A549 (cell line): Measurements from ENCODE around the gene AP5B1.

Source experiments
- CBX2 ChIP-seq: fragments of 200-600 bp; sonication (generic); IDR thresholded peaks from 2 replicates; pipeline ENCODE4 v1.6.1; 2016; ENCODE audit warnings: low read depth, mild to moderate bottlenecking, borderline replicate concordance
- CHD2 ChIP-seq: fragments of 150-350 bp; IDR thresholded peaks from 2 replicates; pipeline ENCODE4 v1.6.1; 2014; ENCODE audit warnings: low read length; ENCODE audit not compliant: partially characterized antibody
- CHD4 ChIP-seq: fragments of 200-600 bp; sonication (generic); IDR thresholded peaks from 2 replicates; pipeline ENCODE4 v1.6.1; 2016; ENCODE audit warnings: antibody characterized with exemption, mild to moderate bottlenecking, borderline replicate concordance
- E2F6 ChIP-seq: IDR thresholded peaks from 2 replicates; pipeline ENCODE4 v1.6.1; 2012; ENCODE audit warnings: low read depth, borderline replicate concordance
- ELK1 ChIP-seq: fragments of 150-350 bp; IDR thresholded peaks from 2 replicates; pipeline ENCODE4 v1.6.1; 2014; ENCODE audit warnings: low read depth, mild to moderate bottlenecking, low read length
- EP300 ChIP-seq, 2 experiments: fragments of >200 bp; sonication (Bioruptor Twin); formaldehyde crosslinking; IDR thresholded peaks; 2 replicates in 1 of 2; 3 replicates in 1 of 2; pipeline ENCODE4 v1.6.1; 2016 to 2017
- ESRRA ChIP-seq: fragments of 150-350 bp; IDR thresholded peaks from 2 replicates; pipeline ENCODE4 v1.6.1; 2014; ENCODE audit warnings: mild to moderate bottlenecking, low read length, borderline replicate concordance
- MAX ChIP-seq: IDR thresholded peaks from 2 replicates; pipeline ENCODE4 v1.6.1; 2012
- NR3C1 ChIP-seq: fragments of >200 bp; sonication (Bioruptor Twin); formaldehyde crosslinking; IDR thresholded peaks from 3 replicates; pipeline ENCODE4 v1.6.1; 2017
- RAD21 ChIP-seq, 2 experiments: fragments of >200 bp in 1 of 2; sonication (Bioruptor Twin) in 1 of 2; formaldehyde crosslinking in 1 of 2; IDR thresholded peaks in 1 of 2; conservative IDR thresholded peaks in 1 of 2; 2 replicates in 1 of 2; 3 replicates in 1 of 2; pipeline ENCODE4 v1.6.1; 2012 to 2018; ENCODE audit warnings: inconsistent platforms in 1 of 2
- RCOR1 ChIP-seq: fragments of 150-350 bp; IDR thresholded peaks from 2 replicates; pipeline ENCODE4 v1.6.1; 2014; ENCODE audit warnings: antibody characterized with exemption, low read length, low read depth
- RFX5 ChIP-seq: fragments of 450-650 bp; IDR thresholded peaks from 2 replicates; pipeline ENCODE4 v1.7.1; 2014; ENCODE audit warnings: antibody characterized with exemption, mild to moderate bottlenecking, moderate library complexity
- TF ChIP-seq, protein P1 (sequence below): fragments of >200 bp; sonication (Bioruptor Twin); formaldehyde crosslinking; IDR thresholded peaks from 3 replicates; pipeline ENCODE4 v1.5.1; 2016

GRCh38 chr11:65797711-65798110 lies 16.9 kb upstream of the AP5B1 start:
- TF ChIP-seq, protein P1, sequence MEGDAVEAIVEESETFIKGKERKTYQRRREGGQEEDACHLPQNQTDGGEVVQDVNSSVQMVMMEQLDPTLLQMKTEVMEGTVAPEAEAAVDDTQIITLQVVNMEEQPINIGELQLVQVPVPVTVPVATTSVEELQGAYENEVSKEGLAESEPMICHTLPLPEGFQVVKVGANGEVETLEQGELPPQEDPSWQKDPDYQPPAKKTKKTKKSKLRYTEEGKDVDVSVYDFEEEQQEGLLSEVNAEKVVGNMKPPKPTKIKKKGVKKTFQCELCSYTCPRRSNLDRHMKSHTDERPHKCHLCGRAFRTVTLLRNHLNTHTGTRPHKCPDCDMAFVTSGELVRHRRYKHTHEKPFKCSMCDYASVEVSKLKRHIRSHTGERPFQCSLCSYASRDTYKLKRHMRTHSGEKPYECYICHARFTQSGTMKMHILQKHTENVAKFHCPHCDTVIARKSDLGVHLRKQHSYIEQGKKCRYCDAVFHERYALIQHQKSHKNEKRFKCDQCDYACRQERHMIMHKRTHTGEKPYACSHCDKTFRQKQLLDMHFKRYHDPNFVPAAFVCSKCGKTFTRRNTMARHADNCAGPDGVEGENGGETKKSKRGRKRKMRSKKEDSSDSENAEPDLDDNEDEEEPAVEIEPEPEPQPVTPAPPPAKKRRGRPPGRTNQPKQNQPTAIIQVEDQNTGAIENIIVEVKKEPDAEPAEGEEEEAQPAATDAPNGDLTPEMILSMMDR = no peak
- no peak for TF ChIP-seq MAX
- no peak for TF ChIP-seq ESRRA
- no peak for TF ChIP-seq RAD21 (conservative IDR thresholded peaks at IDR 0.05 in 1 of 2, IDR thresholded peaks at IDR 0.05 in 1 of 2)
- no peak for TF ChIP-seq CBX2
- TF ChIP-seq RFX5 = no peak
- TF ChIP-seq NR3C1 = no peak
- no peak for TF ChIP-seq RCOR1
- no peak for TF ChIP-seq EP300 (IDR thresholded peaks at IDR 0.05)
- no peak for TF ChIP-seq ELK1
- no peak for TF ChIP-seq CHD2
- TF ChIP-seq E2F6 = no peak
- no peak for TF ChIP-seq CHD4
